Neutrophil (primary cell): ENCODE data around the gene CLCN5.

Source experiments
- H3K27ac ChIP-seq: fragments of 200-600 bp; sonication (generic); 2 replicates; pipeline ENCODE4 v1.5.1; 2016; ENCODE audit warnings: mild to moderate bottlenecking, moderate library complexity
- H3K27me3 ChIP-seq: fragments of 200-600 bp; sonication (generic); 2 replicates; pipeline ENCODE4 v1.6.0; 2016; ENCODE audit warnings: mild to moderate bottlenecking
- H3K36me3 ChIP-seq: fragments of 200-600 bp; sonication (generic); 2 replicates; pipeline ENCODE4 v1.5.1; 2017
- H3K4me1 ChIP-seq, 2 experiments: fragments of 200-600 bp in 1 of 2; sonication (generic) in 1 of 2; 1 replicate in 1 of 2; 2 replicates in 1 of 2; pipeline versions ENCODE4 v1.5.1 to v1.6.1; 2013 to 2016; ENCODE audit warnings: low read depth in 1 of 2, low read length in 1 of 2, mild to moderate bottlenecking in 1 of 2, moderate library complexity in 1 of 2; ENCODE audit not compliant: control insufficient read depth in 1 of 2, insufficient read depth in 1 of 2
- H3K4me3 ChIP-seq, 2 experiments: fragments of 200-600 bp in 1 of 2; sonication (generic) in 1 of 2; 1 replicate in 1 of 2; 2 replicates in 1 of 2; pipeline ENCODE4 v1.5.1; 2013 to 2016; ENCODE audit warnings: low read depth in 1 of 2, low read length in 1 of 2, mild to moderate bottlenecking in 1 of 2, moderate library complexity in 1 of 2
- H3K9me3 ChIP-seq: fragments of 200-600 bp; sonication (generic); 2 replicates; pipeline ENCODE4 v1.5.1; 2016
- TF ChIP-seq, protein P1 (sequence below): fragments of 200-600 bp; sonication (generic); IDR thresholded peaks from 2 replicates; pipeline ENCODE4 v1.5.1; 2016; ENCODE audit warnings: antibody characterized with exemption

The CLCN5 gene

DNA sequence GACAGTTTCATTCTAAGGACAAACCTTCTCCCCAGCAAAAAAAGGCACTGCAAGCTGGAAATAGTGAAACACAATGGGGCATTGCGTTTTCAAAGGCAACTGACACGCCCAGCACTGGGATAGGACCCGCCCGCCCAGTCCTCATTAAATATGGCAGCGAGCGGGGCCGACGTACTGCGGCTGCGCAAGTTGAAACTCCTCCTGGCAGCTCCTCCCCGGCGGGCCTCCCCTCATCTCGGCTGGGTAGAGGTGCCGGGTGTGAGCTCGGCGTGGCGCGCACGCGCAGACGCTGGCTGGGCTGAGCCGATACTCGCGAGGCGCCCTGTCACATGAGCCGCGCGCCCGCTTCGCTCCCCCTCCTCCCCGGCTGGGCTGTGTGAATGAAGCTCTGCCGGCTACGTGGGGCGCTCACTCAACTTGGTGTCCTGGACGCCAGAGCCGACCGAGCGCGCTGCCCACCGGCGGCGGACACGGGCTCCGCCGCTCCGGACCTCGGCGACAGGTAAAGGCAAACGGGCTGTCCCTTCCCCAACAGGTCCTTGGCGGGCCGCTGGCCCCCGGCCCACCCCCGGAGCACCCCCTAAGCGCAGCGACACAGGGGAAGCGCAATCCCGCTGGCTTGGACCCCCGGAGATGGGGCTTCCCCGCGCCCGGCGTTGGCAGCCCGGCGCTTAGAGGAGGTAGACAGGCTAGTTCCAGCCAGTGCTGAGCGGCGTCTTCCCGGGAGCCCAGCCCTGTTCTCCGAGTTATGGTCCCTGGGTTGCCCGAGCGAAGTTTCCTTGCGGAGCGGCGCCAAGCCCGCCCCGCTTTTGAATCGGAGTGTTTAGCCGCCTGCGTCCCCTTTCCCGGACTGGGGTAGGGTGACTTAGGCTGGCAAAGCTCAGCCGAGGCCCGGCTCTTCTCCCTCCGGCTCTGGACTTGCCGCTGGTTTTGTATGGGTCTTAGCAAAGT lies at the start of gene CLCN5:
TSS of gene CLCN5 (plus strand) at position 306 of the 951 bp plus-strand sequence. CDS start 2,703 bp downstream, outside the sequence.
- Histone ChIP-seq H3K9me3 (no peaks in the 10 kb centered on the region), H3K36me3 (no peaks in the 10 kb centered on the region), H3K27me3 (peaks cover 13% of the 10 kb centered on the region), H3K4me1 (peaks cover 5 to 11% of the 10 kb centered on the region in 2 experiments), H3K27ac (peak within 1 kb of the TSS; percentile 10), H3K4me3 (peak within 1 kb of the TSS; percentile 61 to 70)
- TF ChIP-seq, protein P1, sequence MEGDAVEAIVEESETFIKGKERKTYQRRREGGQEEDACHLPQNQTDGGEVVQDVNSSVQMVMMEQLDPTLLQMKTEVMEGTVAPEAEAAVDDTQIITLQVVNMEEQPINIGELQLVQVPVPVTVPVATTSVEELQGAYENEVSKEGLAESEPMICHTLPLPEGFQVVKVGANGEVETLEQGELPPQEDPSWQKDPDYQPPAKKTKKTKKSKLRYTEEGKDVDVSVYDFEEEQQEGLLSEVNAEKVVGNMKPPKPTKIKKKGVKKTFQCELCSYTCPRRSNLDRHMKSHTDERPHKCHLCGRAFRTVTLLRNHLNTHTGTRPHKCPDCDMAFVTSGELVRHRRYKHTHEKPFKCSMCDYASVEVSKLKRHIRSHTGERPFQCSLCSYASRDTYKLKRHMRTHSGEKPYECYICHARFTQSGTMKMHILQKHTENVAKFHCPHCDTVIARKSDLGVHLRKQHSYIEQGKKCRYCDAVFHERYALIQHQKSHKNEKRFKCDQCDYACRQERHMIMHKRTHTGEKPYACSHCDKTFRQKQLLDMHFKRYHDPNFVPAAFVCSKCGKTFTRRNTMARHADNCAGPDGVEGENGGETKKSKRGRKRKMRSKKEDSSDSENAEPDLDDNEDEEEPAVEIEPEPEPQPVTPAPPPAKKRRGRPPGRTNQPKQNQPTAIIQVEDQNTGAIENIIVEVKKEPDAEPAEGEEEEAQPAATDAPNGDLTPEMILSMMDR: no peak

DNA sequence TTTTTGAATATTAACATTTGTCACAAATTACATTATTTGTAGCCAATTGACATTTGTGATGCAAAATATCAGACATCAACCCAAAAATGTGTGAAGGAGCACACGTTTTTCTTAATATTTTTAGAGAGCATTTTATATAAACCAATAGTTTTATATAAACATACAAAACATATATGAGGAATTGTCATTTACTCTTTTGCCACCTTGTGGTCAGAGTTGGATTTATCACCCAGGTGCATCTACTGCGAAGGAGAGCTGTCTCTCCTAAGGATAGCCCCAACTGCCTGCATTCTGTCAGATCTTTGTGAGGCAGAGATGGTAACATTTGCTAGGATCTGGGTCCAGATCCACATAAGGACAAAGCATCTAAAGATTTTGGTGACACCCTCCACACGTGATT lies 45.6 kb upstream of the CLCN5 start:
- no peaks in the 10 kb centered on the region for H3K36me3 ChIP-seq
- no peak overlapping the region for H3K27ac ChIP-seq
- no peak overlapping the region for H3K4me3 ChIP-seq
- no peaks in the 10 kb centered on the region for H3K9me3 ChIP-seq
- TF ChIP-seq, protein P1: no peak
- no peaks in the 10 kb centered on the region for H3K4me1 ChIP-seq
- H3K27me3 ChIP-seq: peaks cover 10% of the 10 kb centered on the region

DNA sequence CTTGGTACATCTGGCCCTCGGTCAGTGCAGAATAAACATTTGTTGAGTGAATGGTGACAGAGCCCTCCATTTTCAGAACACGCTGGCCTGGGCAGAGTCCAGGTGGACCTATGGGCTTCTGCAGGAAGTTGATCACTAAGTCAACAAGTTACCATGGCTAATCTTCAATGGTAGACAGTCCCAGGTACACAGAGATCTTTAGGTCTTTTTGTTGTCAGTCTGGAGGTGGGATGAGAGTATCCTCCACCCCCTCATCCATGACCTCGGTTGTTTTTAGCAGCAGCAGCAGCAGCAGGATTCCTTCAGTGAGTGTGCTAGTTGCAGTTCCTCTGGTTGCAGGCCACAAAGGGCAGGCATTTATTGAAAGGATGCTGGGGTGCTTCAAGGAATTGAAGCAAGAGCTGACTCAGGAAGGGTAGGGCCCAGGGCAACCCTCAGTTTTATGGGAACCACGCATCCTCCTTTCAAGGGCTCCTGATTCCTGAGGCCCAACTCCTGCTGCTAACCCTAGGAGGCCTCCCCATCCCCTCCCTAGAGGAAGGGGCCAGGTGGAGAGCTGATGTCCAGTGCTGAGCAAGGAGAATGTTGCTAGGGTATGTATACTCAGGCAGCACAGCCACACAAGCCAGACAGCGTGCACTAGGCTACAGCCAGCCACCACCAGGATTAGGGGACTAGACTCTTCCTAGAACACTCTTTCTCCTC lies 44.8 kb upstream of the CLCN5 start:
- TF ChIP-seq, protein P1: no peak
- no peaks in the 10 kb centered on the region for H3K9me3 ChIP-seq
- H3K27me3 ChIP-seq: peaks cover 10% of the 10 kb centered on the region
- H3K36me3 ChIP-seq: no peaks in the 10 kb centered on the region
- no peaks in the 10 kb centered on the region for H3K4me1 ChIP-seq
- H3K27ac ChIP-seq: no peak overlapping the region
- no peak overlapping the region for H3K4me3 ChIP-seq

DNA sequence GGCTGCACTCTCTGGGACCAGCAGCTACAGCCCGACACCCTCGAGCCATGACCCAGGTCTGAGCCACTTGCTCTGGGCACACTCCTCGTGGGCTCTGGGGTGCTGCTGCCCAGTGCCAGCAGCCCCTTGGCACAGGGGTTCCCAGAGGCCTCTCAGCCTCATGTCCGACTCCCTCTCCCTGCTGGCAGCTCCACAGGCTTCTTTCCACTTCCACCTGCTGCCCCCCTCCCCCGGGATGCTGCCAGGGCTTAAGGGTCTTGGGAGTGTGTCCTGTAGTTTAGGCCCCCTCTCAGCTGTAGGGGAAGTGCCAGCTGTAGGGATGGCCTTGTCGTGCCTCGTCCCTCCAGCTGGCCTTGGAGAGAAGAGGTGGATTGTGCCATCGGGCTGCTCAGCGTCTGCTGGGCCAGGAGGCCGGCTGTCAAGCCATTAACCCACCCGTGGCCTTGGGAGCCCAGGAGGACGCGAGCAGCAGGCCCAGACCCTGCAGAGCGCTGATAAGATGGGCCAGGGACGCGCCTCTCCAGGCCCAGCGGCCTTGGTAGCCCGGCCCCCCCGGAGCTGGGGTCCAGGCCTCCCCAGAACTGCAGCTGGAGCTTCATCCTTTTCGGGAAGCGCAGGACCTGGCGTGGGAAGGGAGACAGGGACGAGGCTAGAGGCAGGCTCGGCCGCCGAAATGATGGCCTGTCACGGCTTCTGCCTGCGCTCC lies 44.1 kb upstream of the CLCN5 start:
- Histone ChIP-seq H3K4me1 (no peaks in the 10 kb centered on the region), H3K9me3 (no peaks in the 10 kb centered on the region), H3K36me3 (no peaks in the 10 kb centered on the region), H3K27ac (no peak overlapping the region), H3K27me3 (peaks cover 10% of the 10 kb centered on the region), H3K4me3 (peak overlapping the region; percentile 58 to 65)
- TF ChIP-seq, protein P1: no peak
